HG03025 (cell line): ENCODE data around the gene INMT.

Source experiments
- ATAC-seq: cut with Tn5 transposase; IDR thresholded peaks from one replicate; pipeline ENCODE4 v1.9.1; 2021; ENCODE audit warnings: mild to moderate bottlenecking, moderate library complexity; ENCODE audit not compliant: unreplicated experiment, low FRiP score

The INMT gene

GRCh38 chr7:30750683-30751650 is 968 bp upstream of the INMT start:
- ATAC-seq, result no peak

- no peak for ATAC-seq
Measured at GRCh38 chr7:30752484-30752883, 549 bp downstream of the INMT start.

GRCh38 chr7:30752979-30753378 is 1.0 kb downstream of the INMT start:
- no peak for ATAC-seq

- ATAC-seq, result no peak
Measured at GRCh38 chr7:30754315-30754877, 2.5 kb downstream of the INMT start.

GRCh38 chr7:30755384-30756154 is 3.6 kb downstream of the INMT start:
- ATAC-seq, result no peak

GRCh38 chr7:30757342-30757692 is 5.4 kb downstream of the INMT start:
- no peak for ATAC-seq

- no peak for ATAC-seq
Measured at GRCh38 chr7:30760514-30761213, 8.7 kb downstream of the INMT start.

GRCh38 chr7:30761214-30762156 is 9.6 kb downstream of the INMT start:
- no peak for ATAC-seq

- peak; percentile 87 for ATAC-seq
Measured at GRCh38 chr7:30764030-30764975, 12.4 kb downstream of the INMT start.

- no peak for ATAC-seq
Measured at GRCh38 chr7:30765408-30765807, 13.5 kb downstream of the INMT start.

- no peak for ATAC-seq
Measured at GRCh38 chr7:30770845-30771173, 18.9 kb downstream of the INMT start.

GRCh38 chr7:30771174-30771879 is 19.4 kb downstream of the INMT start, which contains the start of gene MINDY4:
Gene MINDY4 (plus strand): TSS chr7:30771417. CDS start chr7:30771494, 77 bp downstream.
- ATAC-seq, result peak; percentile 77

GRCh38 chr7:30771880-30772425 is 20.0 kb downstream of the INMT start:
- ATAC-seq, result no peak

- no peak for ATAC-seq
Measured at GRCh38 chr7:30772984-30773383, 21.0 kb downstream of the INMT start.

- no peak for ATAC-seq
Measured at GRCh38 chr7:30775992-30776391, 24.1 kb downstream of the INMT start.

GRCh38 chr7:30776971-30777370 is 25.0 kb downstream of the INMT start:
- ATAC-seq, result no peak

GRCh38 chr7:30778255-30779025 is 26.5 kb downstream of the INMT start:
- no peak for ATAC-seq
